ENCODE measurements around the gene IFNK. TPM values are rescaled to one million over a fixed set of nuclear protein-coding genes. Genes with fewer than 3 reads are reported as not detected.

Gene IFNK
- total RNA-seq, 2 donors from 2014 or later, result not detected

DNA sequence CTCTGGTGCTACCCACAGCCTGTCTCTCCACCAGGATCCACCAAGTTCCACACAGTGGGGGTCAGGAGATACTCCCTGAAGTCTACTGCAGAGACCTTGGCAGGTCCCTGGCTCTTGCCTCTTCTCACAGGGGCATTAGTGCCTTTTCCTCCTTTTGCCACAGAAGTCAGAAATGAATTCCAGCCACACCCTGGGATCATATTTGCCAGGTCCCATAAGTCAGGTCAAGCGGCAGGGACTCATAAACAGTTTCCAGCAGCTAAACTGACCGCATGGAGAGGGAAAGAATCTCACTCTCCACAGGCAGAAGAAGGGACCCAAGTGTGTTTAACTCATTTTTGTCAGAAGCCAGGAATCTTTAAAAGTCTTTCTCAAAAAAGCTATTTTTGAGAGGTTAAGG, 13.3 kb upstream of the IFNK start:
- no peaks in the 10 kb centered on the region for H3K4me1 ChIP-seq
- no peak overlapping the region for H3K9ac ChIP-seq (ENCODE audit: low read depth in 2 of 2, low read length in 2 of 2)
- DNase-seq, result no peak
- H3K27ac ChIP-seq, result no peak overlapping the region
- H3K9me3 ChIP-seq, result no peaks in the 10 kb centered on the region
- TF ChIP-seq, protein P1, sequence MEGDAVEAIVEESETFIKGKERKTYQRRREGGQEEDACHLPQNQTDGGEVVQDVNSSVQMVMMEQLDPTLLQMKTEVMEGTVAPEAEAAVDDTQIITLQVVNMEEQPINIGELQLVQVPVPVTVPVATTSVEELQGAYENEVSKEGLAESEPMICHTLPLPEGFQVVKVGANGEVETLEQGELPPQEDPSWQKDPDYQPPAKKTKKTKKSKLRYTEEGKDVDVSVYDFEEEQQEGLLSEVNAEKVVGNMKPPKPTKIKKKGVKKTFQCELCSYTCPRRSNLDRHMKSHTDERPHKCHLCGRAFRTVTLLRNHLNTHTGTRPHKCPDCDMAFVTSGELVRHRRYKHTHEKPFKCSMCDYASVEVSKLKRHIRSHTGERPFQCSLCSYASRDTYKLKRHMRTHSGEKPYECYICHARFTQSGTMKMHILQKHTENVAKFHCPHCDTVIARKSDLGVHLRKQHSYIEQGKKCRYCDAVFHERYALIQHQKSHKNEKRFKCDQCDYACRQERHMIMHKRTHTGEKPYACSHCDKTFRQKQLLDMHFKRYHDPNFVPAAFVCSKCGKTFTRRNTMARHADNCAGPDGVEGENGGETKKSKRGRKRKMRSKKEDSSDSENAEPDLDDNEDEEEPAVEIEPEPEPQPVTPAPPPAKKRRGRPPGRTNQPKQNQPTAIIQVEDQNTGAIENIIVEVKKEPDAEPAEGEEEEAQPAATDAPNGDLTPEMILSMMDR (IDR thresholded peaks at IDR 0.05), result no peak
- no peak overlapping the region for H3K4me3 ChIP-seq
- H3K27me3 ChIP-seq, result no peaks in the 10 kb centered on the region
- no peaks in the 10 kb centered on the region for H3K36me3 ChIP-seq
- intact Hi-C loops (cut with DNase I), result no loop called here

DNA sequence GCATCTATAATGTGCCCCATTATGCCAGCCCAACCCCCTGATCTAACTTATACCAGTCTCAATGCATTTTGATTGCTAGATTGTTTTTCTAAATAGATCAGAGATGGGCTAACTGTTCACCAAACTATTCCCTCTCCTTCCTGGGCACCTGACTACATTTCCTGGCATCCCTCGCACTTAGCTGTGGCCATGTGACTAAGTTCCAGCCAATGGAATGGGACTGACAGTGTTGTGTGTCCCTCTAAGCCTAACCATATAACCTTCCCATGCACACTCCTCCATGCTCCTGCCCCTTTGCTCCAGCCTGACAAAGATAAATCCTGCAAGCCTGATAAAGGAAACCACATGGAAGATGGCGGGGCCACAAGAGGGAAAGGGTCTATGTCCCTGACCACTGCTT, 12.3 kb upstream of the IFNK start:
- Histone ChIP-seq H3K9ac (ENCODE audit: low read depth in 2 of 2, low read length in 2 of 2) (no peak overlapping the region), H3K4me3 (no peak overlapping the region), H3K9me3 (no peaks in the 10 kb centered on the region), H3K4me1 (no peaks in the 10 kb centered on the region), H3K27ac (no peak overlapping the region), H3K27me3 (no peaks in the 10 kb centered on the region), H3K36me3 (no peaks in the 10 kb centered on the region)
- intact Hi-C loops (cut with DNase I), result no loop called here
- TF ChIP-seq, protein P1 (IDR thresholded peaks at IDR 0.05), result no peak
- no peak for DNase-seq

DNA sequence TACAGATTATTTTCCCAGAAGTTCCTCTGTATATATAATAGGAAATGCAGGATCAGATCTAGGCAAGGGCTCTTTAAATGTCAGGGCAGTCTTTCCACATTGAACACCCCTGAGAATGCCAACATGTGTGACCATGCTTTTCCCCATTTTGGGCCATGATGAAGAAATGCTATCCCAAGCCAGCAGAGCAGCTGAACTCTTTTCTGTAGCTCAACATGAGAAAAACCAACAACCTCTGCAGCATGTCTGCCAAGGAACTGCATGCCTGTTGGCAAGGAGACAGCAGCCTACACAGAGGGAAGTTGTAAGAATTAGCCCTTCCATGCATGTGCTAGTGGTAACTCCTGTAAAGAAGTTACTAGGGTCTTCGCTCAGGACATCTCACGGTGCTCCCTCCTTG, 9.5 kb upstream of the IFNK start:
- no peaks in the 10 kb centered on the region for H3K4me1 ChIP-seq
- H3K4me3 ChIP-seq, result no peak overlapping the region
- no peak for DNase-seq
- H3K27ac ChIP-seq, result no peak overlapping the region
- intact Hi-C loops (cut with DNase I), result no loop called here
- no peaks in the 10 kb centered on the region for H3K27me3 ChIP-seq
- no peaks in the 10 kb centered on the region for H3K36me3 ChIP-seq
- TF ChIP-seq, protein P1 (IDR thresholded peaks at IDR 0.05), result no peak
- no peaks in the 10 kb centered on the region for H3K9me3 ChIP-seq
- no peak overlapping the region for H3K9ac ChIP-seq (ENCODE audit: low read depth in 2 of 2, low read length in 2 of 2)

DNA sequence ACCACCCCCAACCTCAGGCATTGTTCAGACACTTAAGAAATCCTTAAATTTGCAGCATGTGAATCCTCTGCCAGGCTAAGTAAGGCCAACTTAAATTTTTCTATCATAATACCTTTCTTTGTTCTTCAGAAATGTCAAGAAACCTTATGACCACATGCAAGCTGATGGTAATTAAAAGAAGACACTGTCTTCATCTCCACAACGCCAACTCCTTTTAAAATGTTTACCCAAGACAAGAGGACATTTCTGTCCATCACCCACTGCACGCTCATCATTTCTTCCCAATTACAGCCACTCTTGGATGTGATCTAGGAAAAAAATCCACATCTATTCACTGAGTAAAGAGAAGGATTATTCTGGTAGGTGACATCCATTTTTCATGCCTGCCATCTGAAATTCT, 6.1 kb upstream of the IFNK start:
- no peaks in the 10 kb centered on the region for H3K4me1 ChIP-seq
- intact Hi-C loops (cut with DNase I), result no loop called here
- no peak for DNase-seq
- H3K4me3 ChIP-seq, result no peak overlapping the region
- H3K9ac ChIP-seq (ENCODE audit: low read depth in 2 of 2, low read length in 2 of 2), result no peak overlapping the region
- no peaks in the 10 kb centered on the region for H3K27me3 ChIP-seq
- TF ChIP-seq, protein P1 (IDR thresholded peaks at IDR 0.05), result no peak
- H3K9me3 ChIP-seq, result no peaks in the 10 kb centered on the region
- no peak overlapping the region for H3K27ac ChIP-seq
- no peaks in the 10 kb centered on the region for H3K36me3 ChIP-seq

DNA sequence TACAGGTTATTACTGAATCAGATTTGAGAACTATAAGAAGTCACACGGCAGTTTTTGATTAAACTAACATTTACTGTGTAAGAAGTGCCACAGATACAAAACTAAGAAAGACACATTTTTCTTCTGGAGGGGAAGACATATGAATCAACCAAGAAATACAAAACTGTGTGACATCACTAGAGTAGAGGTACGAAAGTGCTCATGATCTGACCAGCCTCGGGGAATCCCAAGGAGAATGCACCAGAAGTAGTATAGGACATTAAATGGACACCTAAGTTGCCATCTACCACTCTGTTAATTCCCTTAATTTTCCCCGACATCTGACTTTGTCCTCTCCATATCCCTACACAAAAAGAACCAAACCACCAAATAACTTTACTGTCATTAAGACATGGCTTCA, 5.3 kb upstream of the IFNK start:
- H3K9ac ChIP-seq (ENCODE audit: low read depth in 2 of 2, low read length in 2 of 2), result no peak overlapping the region
- H3K36me3 ChIP-seq, result no peaks in the 10 kb centered on the region
- H3K27ac ChIP-seq, result no peak overlapping the region
- intact Hi-C loops (cut with DNase I), result no loop called here
- no peaks in the 10 kb centered on the region for H3K9me3 ChIP-seq
- TF ChIP-seq, protein P1 (IDR thresholded peaks at IDR 0.05), result no peak
- no peaks in the 10 kb centered on the region for H3K4me1 ChIP-seq
- DNase-seq, result no peak
- no peak overlapping the region for H3K4me3 ChIP-seq
- no peaks in the 10 kb centered on the region for H3K27me3 ChIP-seq

Data from colonic mucosa (tissue), 4 donors.